A549 (cell line): ENCODE results near the gene ALG2. TPM values are rescaled to one million over a fixed set of nuclear protein-coding genes. Genes with fewer than 3 reads are reported as not detected.

Experiments used
- ATAC-seq, 2 experiments: fragments of 200-7000 bp in 1 of 2; fragments of >200 bp in 1 of 2; cut with Nextera tagmentation in 1 of 2; cut with Tn5 transposase in 1 of 2; 3 replicates each; pipeline versions ENCODE4 v1.8.0 to v1.9.1; 2018 to 2020; ENCODE audit warnings: mild to moderate bottlenecking in 1 of 2, moderate library complexity in 1 of 2
- CTCF ChIA-PET: fragments of 300-600 bp; sonication (Branson Sonifier 250); formaldehyde crosslinking; extraction: SDS; loops from one replicate; lab custom pipeline; 2021; ENCODE audit warnings: antibody characterized with exemption, inconsistent platforms; lab: Yijun Ruan, JAX
- POLR2A ChIA-PET: fragments of 350-600 bp; formaldehyde crosslinking; extraction: SDS; loops from one replicate; lab custom pipeline; 2021; ENCODE audit warnings: antibody characterized with exemption, inconsistent platforms; lab: Yijun Ruan, JAX
- DNase-seq, 2 experiments: peaks; one replicate each; pipeline versions ENCODE4 v3.0.0 to v3.0.0-alpha.2; 2011 to 2016; ENCODE audit warnings: low read depth in 1 of 2, low spot score in 1 of 2
- FAIRE-seq: peaks from 2 replicates; lab custom pipeline; 2011; peaks lifted over from hg19 to GRCh38; lab: Jason Lieb, UNC
- H3K27ac ChIP-seq, 2 experiments: fragments of >200 bp; sonication (Bioruptor Twin); formaldehyde crosslinking; 3 replicates each; pipeline ENCODE4 v1.5.1; 2016 to 2017
- H3K4me1 ChIP-seq: fragments of >200 bp; sonication (Bioruptor Twin); formaldehyde crosslinking; 3 replicates; pipeline ENCODE4 v1.6.1; 2016
- H3K4me2 ChIP-seq: fragments of >200 bp; sonication (Bioruptor Twin); formaldehyde crosslinking; 3 replicates; pipeline ENCODE4 v1.6.1; 2016
- H3K4me3 ChIP-seq: fragments of >200 bp; sonication (Bioruptor Twin); formaldehyde crosslinking; 3 replicates; pipeline ENCODE4 v1.5.1; 2016
- H3K9me3 ChIP-seq: fragments of >200 bp; sonication (Bioruptor Twin); formaldehyde crosslinking; 3 replicates; pipeline ENCODE4 v1.6.1; 2016
- BCL3 ChIP-seq: fragments of >200 bp; sonication (Bioruptor Twin); formaldehyde crosslinking; IDR thresholded peaks from 3 replicates; pipeline ENCODE4 v1.6.1; 2016
- CBX2 ChIP-seq: fragments of 200-600 bp; sonication (generic); IDR thresholded peaks from 2 replicates; pipeline ENCODE4 v1.6.1; 2016; ENCODE audit warnings: low read depth, mild to moderate bottlenecking, borderline replicate concordance
- E2F6 ChIP-seq: IDR thresholded peaks from 2 replicates; pipeline ENCODE4 v1.6.1; 2012; ENCODE audit warnings: low read depth, borderline replicate concordance
- EHF ChIP-seq: fragments of 250-450 bp; sonication (Bioruptor Pico); IDR thresholded peaks from 2 replicates; pipeline ENCODE4 v1.5.0; 2020; ENCODE audit warnings: mild to moderate bottlenecking
- FOXS1 ChIP-seq: fragments of 250-450 bp; sonication (Bioruptor Pico); IDR thresholded peaks from 2 replicates; pipeline ENCODE4 v1.5.0; 2020; ENCODE audit warnings: mild to moderate bottlenecking, moderate library complexity
- MAFK ChIP-seq: fragments of 450-650 bp; IDR thresholded peaks from 2 replicates; pipeline ENCODE4 v1.6.1; 2014; ENCODE audit not compliant: partially characterized antibody
- MYC ChIP-seq: IDR thresholded peaks from 2 replicates; pipeline ENCODE4 v1.6.1; 2012; ENCODE audit warnings: mild to moderate bottlenecking, inconsistent platforms, low read length, improper control_type of control experiment, borderline replicate concordance
- NR3C1 ChIP-seq: fragments of >200 bp; sonication (Bioruptor Twin); formaldehyde crosslinking; IDR thresholded peaks from 3 replicates; pipeline ENCODE4 v1.6.1; 2017
- PHF8 ChIP-seq: fragments of 200-600 bp; sonication (generic); IDR thresholded peaks from 2 replicates; pipeline ENCODE4 v1.6.1; 2016; ENCODE audit warnings: low read depth, mild to moderate bottlenecking, antibody characterized with exemption, moderate library complexity, borderline replicate concordance
- RCOR1 ChIP-seq: fragments of 150-350 bp; IDR thresholded peaks from 2 replicates; pipeline ENCODE4 v1.6.1; 2014; ENCODE audit warnings: antibody characterized with exemption, low read length, low read depth
- USF2 ChIP-seq: fragments of 450-650 bp; IDR thresholded peaks from 2 replicates; pipeline ENCODE4 v1.6.1; 2014; ENCODE audit warnings: antibody characterized with exemption
- ZFP36 ChIP-seq: fragments of 450-650 bp; IDR thresholded peaks from 2 replicates; pipeline ENCODE4 v1.6.1; 2014; ENCODE audit warnings: borderline replicate concordance; ENCODE audit not compliant: partially characterized antibody
- WGBS: methylation state at CpG from one replicate; pipeline ENCODE4 v1.1.6; 2017; ENCODE audit errors: missing lambda C conversion rate; 5-methylcytosine and 5-hydroxymethylcytosine counted together
- polyA plus RNA-seq, 4 experiments: library from polyadenylated mRNA; depleted of rRNA in 3 of 4; stranded (reverse); fragments of >200 nt; fragmentation: RNase III in 1 of 4; extraction: RNeasy Plus Mini Kit Qiagen cat#74134 plus additional on column Dnase treatment in 1 of 4; gene quantifications; 2 replicates in 3 of 4; 3 replicates in 1 of 4; pipeline ENCODE4 v1.2.3, GENCODE V29; 2011 to 2017
- TF ChIP-seq, protein P1 (sequence below): fragments of 250-450 bp; sonication (Bioruptor Pico); IDR thresholded peaks from 2 replicates; pipeline ENCODE4 v1.5.0; 2020; ENCODE audit warnings: low read depth, mild to moderate bottlenecking, moderate library complexity
- TF ChIP-seq, protein P2 (sequence below): fragments of >200 bp; sonication (Bioruptor Twin); formaldehyde crosslinking; IDR thresholded peaks from 2 replicates; pipeline ENCODE4 v1.6.1; 2016

Gene ALG2
- polyA plus RNA-seq, 2 of the 4 experiments (the other 2 are of a cell fraction) = 26.6 to 76.3 TPM

GRCh38 chr9:99226054-99226453 is 4.3 kb upstream of the ALG2 start (continued):
- TF ChIP-seq, protein P1, sequence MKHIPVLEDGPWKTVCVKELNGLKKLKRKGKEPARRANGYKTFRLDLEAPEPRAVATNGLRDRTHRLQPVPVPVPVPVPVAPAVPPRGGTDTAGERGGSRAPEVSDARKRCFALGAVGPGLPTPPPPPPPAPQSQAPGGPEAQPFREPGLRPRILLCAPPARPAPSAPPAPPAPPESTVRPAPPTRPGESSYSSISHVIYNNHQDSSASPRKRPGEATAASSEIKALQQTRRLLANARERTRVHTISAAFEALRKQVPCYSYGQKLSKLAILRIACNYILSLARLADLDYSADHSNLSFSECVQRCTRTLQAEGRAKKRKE (CRISPR knock-in tag) = no peak
- TF ChIP-seq CBX2 = no peak
- no peak for TF ChIP-seq USF2
- no peak for TF ChIP-seq MAFK
- no peak for TF ChIP-seq ZFP36
- no peak for TF ChIP-seq RCOR1
- no peak for TF ChIP-seq NR3C1
- no peak for TF ChIP-seq BCL3
- TF ChIP-seq, all 56 proteins: peak for 0

DNA sequence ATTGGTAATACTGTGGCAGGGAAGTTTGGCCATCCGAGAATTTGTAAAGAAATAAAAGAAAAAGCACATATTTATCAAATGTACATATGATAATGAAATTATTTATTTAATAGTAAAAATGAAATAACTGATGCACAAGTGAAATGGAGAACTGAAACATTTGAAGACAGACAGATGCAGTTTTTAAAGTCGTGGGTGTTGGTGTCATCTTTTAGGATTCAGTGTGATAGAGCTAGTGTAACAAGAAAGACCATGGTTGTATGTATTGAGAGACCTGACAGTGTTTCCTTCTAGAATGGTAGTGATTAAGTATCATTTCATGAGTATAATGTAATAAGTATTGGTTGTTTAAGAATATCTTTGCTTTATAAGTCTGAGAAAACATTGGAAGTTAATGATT is 2.7 kb upstream of the ALG2 start:
- H3K9me3 ChIP-seq = no peaks in the 10 kb centered on the region
- CTCF ChIA-PET = no interaction called here
- H3K4me1 ChIP-seq = peaks cover 20% of the 10 kb centered on the region
- ATAC-seq (no peak), DNase-seq (no peak), FAIRE-seq (no peak)
- WGBS = 76% methylated on average over 2 of the region's 2 CpGs
- no peak overlapping the region for H3K4me3 ChIP-seq
- TF ChIP-seq E2F6 (no peak), MYC (no peak), CBX2 (no peak), USF2 (no peak)
- TF ChIP-seq, all 56 proteins: peak for 0
- POLR2A ChIA-PET = no interaction called here
- no peak overlapping the region for H3K27ac ChIP-seq
- H3K4me2 ChIP-seq = peak overlapping the region; percentile 76; the same call in 1 of the 3 replicates

DNA sequence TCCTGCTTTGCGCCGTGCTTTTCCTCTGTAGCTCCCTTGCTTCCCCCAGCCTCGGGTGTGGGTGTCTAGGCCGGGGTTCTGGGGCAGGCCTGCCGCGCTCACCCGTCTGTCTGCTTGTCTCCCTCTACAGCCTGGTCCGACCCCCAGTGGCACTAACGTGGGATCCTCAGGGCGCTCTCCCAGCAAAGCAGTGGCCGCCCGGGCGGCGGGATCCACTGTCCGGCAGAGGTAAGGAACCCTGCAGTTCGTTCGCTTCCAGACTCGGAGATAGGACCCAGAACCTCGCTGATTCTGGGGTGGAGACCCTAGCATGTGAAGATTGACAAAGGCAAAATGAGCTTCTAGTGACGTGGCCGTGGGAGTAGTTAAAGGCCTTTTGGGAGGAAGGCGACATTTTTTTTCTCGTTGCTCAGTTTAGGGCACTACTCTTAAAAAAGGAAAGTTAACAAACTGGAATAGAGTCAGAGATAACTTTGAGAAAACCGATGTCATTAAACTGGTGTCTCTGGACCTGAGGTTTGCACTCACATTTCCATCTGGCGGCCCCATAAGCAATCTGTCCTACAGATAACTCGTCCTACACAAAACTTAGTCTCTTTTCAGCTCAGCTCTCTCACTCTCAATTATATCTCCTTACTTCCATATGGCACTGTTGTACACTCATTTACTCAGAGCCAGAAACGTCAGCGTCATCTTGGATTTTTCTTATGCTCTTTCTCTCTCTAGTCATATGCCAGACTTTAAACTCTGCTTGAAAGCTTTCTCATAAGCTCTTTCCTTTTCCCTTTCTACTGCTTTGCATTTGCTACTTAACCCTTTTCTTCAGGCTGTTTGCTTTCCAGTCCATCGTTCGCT is 901 bp upstream of the ALG2 start:
- DNase-seq = no peak
- no peak for FAIRE-seq
- ChIA-PET CTCF (interaction anchor here (0.6 to 2.2 kb wide), 6 partner anchors 9 to 1102 kb away, joined by 3 to 14 read pairs (median 4); no protein-coding TSS in a partner anchor), POLR2A (interaction anchor here (0.5 to 1.8 kb wide), 10 partner anchors 9 to 1102 kb away, joined by 3 to 11 read pairs (median 6); no protein-coding TSS in a partner anchor)
- Histone ChIP-seq H3K27ac (peak overlapping the region; percentile 91), H3K4me2 (peak overlapping the region; percentile 76), H3K9me3 (no peaks in the 10 kb centered on the region), H3K4me1 (peaks cover 20% of the 10 kb centered on the region), H3K4me3 (peak overlapping the region; percentile 82)
- TF ChIP-seq PHF8 (peak; percentile 56; the same call in 1 of the 2 replicates), FOXS1 (CRISPR knock-in tag) (no peak), EHF (CRISPR knock-in tag) (no peak)
- TF ChIP-seq, protein P2, sequence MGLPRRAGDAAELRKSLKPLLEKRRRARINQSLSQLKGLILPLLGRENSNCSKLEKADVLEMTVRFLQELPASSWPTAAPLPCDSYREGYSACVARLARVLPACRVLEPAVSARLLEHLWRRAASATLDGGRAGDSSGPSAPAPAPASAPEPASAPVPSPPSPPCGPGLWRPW = no peak
- peak; percentile 63 to 70; a peak in 4 of 6 replicates for ATAC-seq
- 12% methylated on average over 25 of the region's 30 CpGs for WGBS
